A549 treated with Hydrocortisone at 1 μM for 4 hours (cell line): ENCODE data around the gene GMPR. TPM values are rescaled to one million over a fixed set of nuclear protein-coding genes. Genes with fewer than 3 reads are reported as not detected.

Source experiments
- total RNA-seq: library from RNA; stranded (reverse); fragments of 200-300 nt; extraction: Qiagen RNA extraction; gene quantifications from 5 replicates; pipeline ENCODE4 v1.2.3, GENCODE V29; 2022

The GMPR gene
- total RNA-seq = 4.3 to 6.5 TPM (median 5.6 TPM) in 5 replicates

GRCh38 chr6:16238057-16238962, at the start of gene GMPR:
Gene GMPR, plus strand, starts transcription at chr6:16238587. Its CDS starts 107 bp downstream, at chr6:16238694.

Other genes starting within 250 kb of the GMPR start
- gene MYLIP, start 109.5 kb upstream of the GMPR start, total RNA-seq = 2.4 to 2.8 TPM (median 2.5 TPM) in 5 replicates